ENCODE data around the gene BRSK1.

DNA sequence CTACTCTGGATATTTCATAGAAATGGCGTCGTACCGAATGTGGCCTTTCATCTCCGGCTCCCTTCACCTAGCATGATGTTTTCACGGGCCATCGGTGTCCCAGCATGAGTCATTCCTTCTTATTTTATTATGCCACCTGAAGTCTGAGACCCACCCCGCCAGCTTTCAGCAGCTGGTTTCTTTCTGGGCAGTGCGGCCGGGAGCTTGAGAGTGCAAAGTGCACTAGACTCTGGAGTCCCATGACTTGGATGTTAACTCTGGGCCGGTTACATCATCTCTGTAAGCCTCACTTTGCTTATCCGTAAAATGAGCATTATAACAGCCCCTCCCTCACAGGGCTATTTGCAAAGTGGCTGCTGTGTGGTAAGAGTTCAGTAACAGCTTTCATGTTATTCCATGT is 50.1 kb downstream of the BRSK1 start:
- TF ChIP-seq, protein P1, sequence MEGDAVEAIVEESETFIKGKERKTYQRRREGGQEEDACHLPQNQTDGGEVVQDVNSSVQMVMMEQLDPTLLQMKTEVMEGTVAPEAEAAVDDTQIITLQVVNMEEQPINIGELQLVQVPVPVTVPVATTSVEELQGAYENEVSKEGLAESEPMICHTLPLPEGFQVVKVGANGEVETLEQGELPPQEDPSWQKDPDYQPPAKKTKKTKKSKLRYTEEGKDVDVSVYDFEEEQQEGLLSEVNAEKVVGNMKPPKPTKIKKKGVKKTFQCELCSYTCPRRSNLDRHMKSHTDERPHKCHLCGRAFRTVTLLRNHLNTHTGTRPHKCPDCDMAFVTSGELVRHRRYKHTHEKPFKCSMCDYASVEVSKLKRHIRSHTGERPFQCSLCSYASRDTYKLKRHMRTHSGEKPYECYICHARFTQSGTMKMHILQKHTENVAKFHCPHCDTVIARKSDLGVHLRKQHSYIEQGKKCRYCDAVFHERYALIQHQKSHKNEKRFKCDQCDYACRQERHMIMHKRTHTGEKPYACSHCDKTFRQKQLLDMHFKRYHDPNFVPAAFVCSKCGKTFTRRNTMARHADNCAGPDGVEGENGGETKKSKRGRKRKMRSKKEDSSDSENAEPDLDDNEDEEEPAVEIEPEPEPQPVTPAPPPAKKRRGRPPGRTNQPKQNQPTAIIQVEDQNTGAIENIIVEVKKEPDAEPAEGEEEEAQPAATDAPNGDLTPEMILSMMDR (IDR thresholded peaks at IDR 0.05): no peak
- TF ChIP-seq EP300 (IDR thresholded peaks at IDR 0.05) (no peak), POLR2AphosphoS5 (IDR thresholded peaks at IDR 0.05) (no peak), POLR2A (IDR thresholded peaks at IDR 0.05) (no peak)

Data from stomach (tissue), 4 donors.